ENCODE data around the gene MYB. TPM values are rescaled to one million over a fixed set of nuclear protein-coding genes. Genes with fewer than 3 reads are reported as not detected.
"Not testable (repeated sequence)": the region's sequence is repeated elsewhere in the genome, so short reads cannot be mapped to it uniquely, and the experiment has no call there.

The MYB gene
- total RNA-seq, 1 experiment from 2014 or later: 8.3 TPM

DNA sequence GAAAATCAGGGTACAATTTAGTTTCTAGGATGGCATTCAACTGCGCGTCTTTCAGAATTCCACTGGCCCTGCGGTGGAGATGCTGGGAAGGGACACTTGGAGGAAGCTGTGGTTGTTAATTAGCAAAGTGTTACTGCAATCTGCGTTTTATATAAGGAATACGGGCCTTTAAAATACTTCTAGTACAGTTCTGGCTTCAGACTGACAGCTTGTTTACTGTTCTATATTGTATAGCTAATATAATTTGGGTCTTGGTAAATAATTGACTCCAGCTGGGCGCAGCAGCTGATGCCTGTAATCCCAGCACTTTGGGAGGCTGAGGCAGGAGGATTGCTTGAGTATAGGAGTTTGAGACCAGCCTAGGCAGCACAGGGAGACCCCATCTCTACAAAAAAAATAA, 63.7 kb downstream of the MYB start:
- Histone ChIP-seq H3K4me1 (ENCODE audit: insufficient read depth, low read length, poor library complexity, severe bottlenecking) (peaks cover 11% of the 10 kb centered on the region), H3K27ac (ENCODE audit: low read depth, low read length, poor library complexity, severe bottlenecking) (no peak overlapping the region), H3K9me3 (ENCODE audit: low read depth, low read length, poor library complexity, severe bottlenecking) (no peaks in the 10 kb centered on the region), H3K27me3 (replicated peaks; ENCODE audit: insufficient read depth, low read depth, low read length, poor library complexity) (no peaks in the 10 kb centered on the region), H3K36me3 (ENCODE audit: insufficient read depth, low read length, poor library complexity, severe bottlenecking) (no peaks in the 10 kb centered on the region), H3K4me3 (ENCODE audit: low read depth, low read length, poor library complexity, severe bottlenecking) (no peak overlapping the region)
- BruUV-seq (replicated peaks): no TSS peak
- CTCF ChIA-PET: no interaction called here
- intact Hi-C loops (cut with micrococcal nuclease; ENCODE audit: unreplicated experiment): no loop called here
- TF ChIP-seq, protein P1, sequence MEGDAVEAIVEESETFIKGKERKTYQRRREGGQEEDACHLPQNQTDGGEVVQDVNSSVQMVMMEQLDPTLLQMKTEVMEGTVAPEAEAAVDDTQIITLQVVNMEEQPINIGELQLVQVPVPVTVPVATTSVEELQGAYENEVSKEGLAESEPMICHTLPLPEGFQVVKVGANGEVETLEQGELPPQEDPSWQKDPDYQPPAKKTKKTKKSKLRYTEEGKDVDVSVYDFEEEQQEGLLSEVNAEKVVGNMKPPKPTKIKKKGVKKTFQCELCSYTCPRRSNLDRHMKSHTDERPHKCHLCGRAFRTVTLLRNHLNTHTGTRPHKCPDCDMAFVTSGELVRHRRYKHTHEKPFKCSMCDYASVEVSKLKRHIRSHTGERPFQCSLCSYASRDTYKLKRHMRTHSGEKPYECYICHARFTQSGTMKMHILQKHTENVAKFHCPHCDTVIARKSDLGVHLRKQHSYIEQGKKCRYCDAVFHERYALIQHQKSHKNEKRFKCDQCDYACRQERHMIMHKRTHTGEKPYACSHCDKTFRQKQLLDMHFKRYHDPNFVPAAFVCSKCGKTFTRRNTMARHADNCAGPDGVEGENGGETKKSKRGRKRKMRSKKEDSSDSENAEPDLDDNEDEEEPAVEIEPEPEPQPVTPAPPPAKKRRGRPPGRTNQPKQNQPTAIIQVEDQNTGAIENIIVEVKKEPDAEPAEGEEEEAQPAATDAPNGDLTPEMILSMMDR (conservative IDR thresholded peaks at IDR 0.05; ENCODE audit: low read depth, low read length): no peak
- TF ChIP-seq EZH2 (IDR thresholded peaks at IDR 0.05; ENCODE audit: borderline replicate concordance, low read depth, low read length, poor library complexity, severe bottlenecking): no peak
- POLR2A ChIA-PET (ENCODE audit: low non-redundant PET): no interaction called here
- no peak for DNase-seq (ENCODE audit: low spot score)

DNA sequence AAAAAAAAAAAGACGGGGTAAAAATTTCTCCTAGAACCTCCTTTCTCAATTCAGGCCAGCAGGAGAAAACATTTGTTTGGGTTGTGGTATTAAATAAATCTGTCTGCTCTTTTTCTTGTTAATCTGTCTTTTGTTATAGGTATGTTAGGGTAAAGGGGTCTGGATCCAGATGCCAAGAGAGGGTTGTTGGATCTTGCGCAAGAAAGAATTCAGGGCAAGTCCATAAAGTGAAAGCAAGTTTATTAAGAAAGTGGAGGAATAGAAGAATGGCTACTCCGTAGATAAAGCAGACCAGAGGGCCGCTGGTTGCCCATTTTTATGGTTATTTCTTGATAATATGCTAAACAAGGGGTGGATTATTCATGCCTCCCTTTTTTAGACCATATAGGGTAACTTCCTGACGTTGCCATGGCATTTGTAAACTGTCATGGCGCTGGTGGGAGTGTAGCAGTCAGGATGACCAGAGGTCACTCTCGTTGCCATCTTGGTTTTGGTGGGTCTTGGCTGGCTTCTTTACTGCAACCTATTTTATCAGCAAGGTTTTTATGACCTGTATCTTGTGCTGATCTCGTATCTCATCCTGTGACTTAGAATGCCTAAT, 65.4 kb downstream of the MYB start:
- H3K27me3 ChIP-seq (replicated peaks; ENCODE audit: insufficient read depth, low read depth, low read length, poor library complexity); DNase-seq (ENCODE audit: low spot score); intact Hi-C loops (cut with micrococcal nuclease; ENCODE audit: unreplicated experiment); H3K27ac ChIP-seq (ENCODE audit: low read depth, low read length, poor library complexity, severe bottlenecking); POLR2A ChIA-PET (ENCODE audit: low non-redundant PET); BruUV-seq (replicated peaks); H3K9me3 ChIP-seq (ENCODE audit: low read depth, low read length, poor library complexity, severe bottlenecking); H3K4me3 ChIP-seq (ENCODE audit: low read depth, low read length, poor library complexity, severe bottlenecking); H3K36me3 ChIP-seq (ENCODE audit: insufficient read depth, low read length, poor library complexity, severe bottlenecking): not testable (repeated sequence)
- peaks cover 11% of the 10 kb centered on the region for H3K4me1 ChIP-seq (ENCODE audit: insufficient read depth, low read length, poor library complexity, severe bottlenecking)
- CTCF ChIA-PET: interaction anchor here (0.7 kb wide), 1 partner anchor 1352 kb away, joined by 3 read pairs; no protein-coding TSS in a partner anchor

DNA sequence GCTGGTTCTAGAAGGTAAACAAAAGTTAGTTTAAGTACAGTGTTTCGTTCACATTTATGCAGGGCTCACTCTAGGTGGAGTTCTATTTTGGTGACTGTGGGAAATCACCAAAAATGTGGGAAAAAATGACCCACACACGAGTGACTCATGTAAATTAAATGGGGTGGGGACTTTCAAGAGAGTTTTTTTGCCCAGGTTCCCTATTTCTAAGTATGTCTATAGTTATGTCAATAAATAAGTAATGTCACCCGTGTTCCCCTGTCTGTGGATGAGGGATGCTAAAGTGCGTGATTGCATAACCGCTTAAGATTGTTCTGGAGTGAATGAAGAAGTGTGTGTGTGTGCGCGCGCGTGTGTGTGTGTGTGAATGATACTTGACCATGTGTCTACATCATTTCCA, 69.1 kb downstream of the MYB start:
- intact Hi-C loops (cut with micrococcal nuclease; ENCODE audit: unreplicated experiment): no loop called here
- Histone ChIP-seq H3K4me1 (ENCODE audit: insufficient read depth, low read length, poor library complexity, severe bottlenecking) (no peaks in the 10 kb centered on the region), H3K36me3 (ENCODE audit: insufficient read depth, low read length, poor library complexity, severe bottlenecking) (no peaks in the 10 kb centered on the region), H3K9me3 (ENCODE audit: low read depth, low read length, poor library complexity, severe bottlenecking) (no peaks in the 10 kb centered on the region), H3K27ac (ENCODE audit: low read depth, low read length, poor library complexity, severe bottlenecking) (no peak overlapping the region), H3K27me3 (replicated peaks; ENCODE audit: insufficient read depth, low read depth, low read length, poor library complexity) (no peaks in the 10 kb centered on the region), H3K4me3 (ENCODE audit: low read depth, low read length, poor library complexity, severe bottlenecking) (no peak overlapping the region)
- TF ChIP-seq, protein P1 (conservative IDR thresholded peaks at IDR 0.05; ENCODE audit: low read depth, low read length): no peak
- TF ChIP-seq EZH2 (IDR thresholded peaks at IDR 0.05; ENCODE audit: borderline replicate concordance, low read depth, low read length, poor library complexity, severe bottlenecking): no peak
- CTCF ChIA-PET: no interaction called here
- DNase-seq (ENCODE audit: low spot score): no peak
- BruUV-seq (replicated peaks): no TSS peak
- POLR2A ChIA-PET (ENCODE audit: low non-redundant PET): no interaction called here
